NCI-H82 (cell line): ENCODE results near the gene CAVIN3.

Experiments used
- DNase-seq: peaks from one replicate; lab custom pipeline; 2025; lab: John Stamatoyannopoulos, UW

CAVIN3 gene

DNA sequence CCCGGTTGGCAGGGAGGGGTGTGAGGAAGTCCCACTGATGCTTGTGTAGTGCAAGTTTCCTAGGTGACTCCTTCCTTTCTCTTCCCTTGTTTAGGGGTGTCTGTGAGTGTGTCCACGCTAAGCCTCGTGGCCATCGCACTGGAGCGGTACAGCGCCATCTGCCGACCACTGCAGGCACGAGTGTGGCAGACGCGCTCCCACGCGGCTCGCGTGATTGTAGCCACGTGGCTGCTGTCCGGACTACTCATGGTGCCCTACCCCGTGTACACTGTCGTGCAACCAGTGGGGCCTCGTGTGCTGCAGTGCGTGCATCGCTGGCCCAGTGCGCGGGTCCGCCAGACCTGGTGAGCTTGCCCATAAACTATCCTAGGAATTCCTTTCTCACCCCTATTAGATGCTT lies 50.3 kb downstream of the CAVIN3 start:
- DNase-seq: no peak
